Daoy (cell line): ENCODE data around the gene KCTD2. TPM values are rescaled to one million over a fixed set of nuclear protein-coding genes. Genes with fewer than 3 reads are reported as not detected.
"Not testable (repeated sequence)": the region's sequence is repeated elsewhere in the genome, so short reads cannot be mapped to it uniquely, and the experiment has no call there.

ENCODE experiments used
- DNase-seq: peaks from one replicate; pipeline ENCODE4 v3.0.0-alpha.2; 2015; ENCODE audit warnings: low read depth
- total RNA-seq: library from RNA; depleted of rRNA; stranded (reverse); fragments of >200 nt; shearing (Covaris generic); gene quantifications from 2 replicates; pipeline ENCODE4 v1.2.3, GENCODE V29; 2014

The KCTD2 gene
- total RNA-seq, 1 experiment from 2014 or later, result 17.9 TPM

DNA sequence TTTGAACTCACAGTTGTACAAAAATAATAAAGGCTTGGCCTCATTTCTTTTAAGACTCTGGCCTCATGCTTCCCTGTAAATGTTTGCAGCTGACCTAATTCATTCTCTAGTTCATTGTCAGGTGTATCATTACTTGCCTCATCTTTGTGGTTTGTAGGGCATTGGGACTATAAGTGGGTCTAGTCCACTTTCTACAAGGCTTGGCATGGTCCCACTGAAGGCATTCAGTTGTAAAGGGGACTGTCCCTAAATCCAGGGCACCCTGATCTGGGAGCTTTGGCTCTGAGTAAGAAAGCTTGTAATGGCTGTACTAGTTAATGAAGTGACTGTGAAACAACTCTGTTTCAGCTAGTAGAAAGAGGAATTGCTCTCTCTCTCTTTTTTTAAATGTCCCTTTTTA, 2.7 kb downstream of the KCTD2 start:
- no peak for DNase-seq

DNA sequence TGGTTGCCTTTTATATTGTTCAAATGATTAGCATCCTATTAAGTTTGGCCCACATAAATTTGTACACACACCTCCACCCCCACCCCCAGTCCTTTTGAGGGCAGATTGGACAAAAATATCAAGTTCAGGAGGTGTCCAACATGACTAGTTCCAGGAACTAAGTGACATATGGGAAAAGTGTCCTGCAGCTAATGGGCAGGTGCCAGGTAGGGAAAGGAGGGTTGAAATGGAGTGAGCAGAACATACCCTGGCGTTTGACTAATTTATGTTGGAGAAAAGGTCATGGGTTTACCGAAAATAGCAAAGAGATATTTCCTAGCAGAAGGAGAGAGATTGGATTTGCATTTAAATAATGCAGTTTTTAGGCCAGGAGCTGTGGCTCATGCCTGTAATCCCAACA, 4.9 kb downstream of the KCTD2 start:
- no peak for DNase-seq

GRCh38 chr17:75059369-75060345, 12.6 kb downstream of the KCTD2 start:
- no peak for DNase-seq

DNA sequence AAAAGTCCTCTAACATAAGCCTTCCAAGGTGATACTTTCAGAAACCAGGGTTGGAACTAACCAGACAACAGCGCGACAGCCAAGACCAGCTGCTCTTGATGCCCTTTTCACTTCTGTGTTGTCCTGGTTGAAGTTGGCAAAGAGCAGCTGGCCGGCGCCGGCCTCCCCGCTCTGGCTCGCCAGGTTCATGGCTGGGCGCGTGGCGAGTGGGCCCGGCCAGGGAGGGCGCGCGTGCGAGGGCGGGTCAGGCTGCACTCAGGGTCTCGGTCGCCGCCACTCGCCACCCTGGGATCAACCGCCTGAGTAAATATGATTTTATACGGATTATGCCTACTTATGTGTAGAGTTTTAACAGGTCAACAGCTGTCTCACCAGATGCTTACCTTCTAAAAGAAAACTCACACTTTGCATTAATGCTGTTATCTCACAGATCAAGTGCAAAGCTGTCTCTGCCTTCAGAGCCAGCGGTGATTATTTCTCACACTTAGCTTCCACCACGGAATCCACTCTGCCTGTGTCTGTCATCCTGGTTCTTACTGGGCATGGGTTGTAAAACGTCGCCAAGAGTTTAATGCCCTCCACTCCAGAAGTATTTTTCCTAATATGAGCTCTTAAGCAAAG, 13.5 kb downstream of the KCTD2 start:
- no peak for DNase-seq

DNA sequence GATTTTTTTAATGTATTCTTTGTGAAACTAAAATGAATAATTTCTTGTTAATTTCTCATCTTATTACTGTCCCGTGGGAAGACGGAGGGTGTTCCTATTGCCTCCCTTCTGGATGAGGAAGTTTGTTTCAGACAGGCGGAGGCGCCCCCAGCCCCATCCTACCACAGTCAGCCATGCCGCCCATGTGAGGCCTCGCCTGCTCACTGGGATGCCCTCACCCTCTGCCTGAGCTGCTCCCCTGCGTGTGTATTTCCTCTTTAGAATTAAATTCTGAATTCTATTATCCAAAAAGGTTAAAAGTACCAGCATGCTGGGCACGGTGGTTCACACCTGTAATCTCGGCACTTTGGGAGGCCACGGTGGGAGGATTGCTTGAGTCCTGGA, 14.0 kb downstream of the KCTD2 start:
- no peak for DNase-seq

GRCh38 chr17:75061618-75062017, 14.6 kb downstream of the KCTD2 start:
- no peak for DNase-seq

DNA sequence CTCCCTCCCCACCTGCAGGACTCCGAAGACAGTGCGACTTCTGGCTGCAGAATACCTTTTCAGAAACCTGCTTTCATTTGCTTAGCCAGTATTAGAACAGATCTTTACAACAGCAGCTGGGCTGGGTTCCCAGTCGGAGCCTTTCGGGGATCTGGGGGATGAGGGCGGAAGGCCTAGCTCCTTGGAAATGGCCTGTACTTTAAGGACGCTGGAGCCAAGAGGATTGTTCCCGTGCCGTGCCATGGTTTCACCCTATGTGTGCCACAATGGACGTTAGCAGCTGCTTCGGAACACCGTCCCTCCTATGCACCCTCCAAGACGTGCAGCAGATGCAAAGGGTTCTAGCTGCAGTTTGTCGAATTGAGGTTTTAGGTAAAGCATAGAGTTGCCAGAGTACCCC, 16.2 kb downstream of the KCTD2 start:
- no peak for DNase-seq

- DNase-seq, result no peak
Observed at GRCh38 chr17:75063626-75064025, 16.6 kb downstream of the KCTD2 start.

DNA sequence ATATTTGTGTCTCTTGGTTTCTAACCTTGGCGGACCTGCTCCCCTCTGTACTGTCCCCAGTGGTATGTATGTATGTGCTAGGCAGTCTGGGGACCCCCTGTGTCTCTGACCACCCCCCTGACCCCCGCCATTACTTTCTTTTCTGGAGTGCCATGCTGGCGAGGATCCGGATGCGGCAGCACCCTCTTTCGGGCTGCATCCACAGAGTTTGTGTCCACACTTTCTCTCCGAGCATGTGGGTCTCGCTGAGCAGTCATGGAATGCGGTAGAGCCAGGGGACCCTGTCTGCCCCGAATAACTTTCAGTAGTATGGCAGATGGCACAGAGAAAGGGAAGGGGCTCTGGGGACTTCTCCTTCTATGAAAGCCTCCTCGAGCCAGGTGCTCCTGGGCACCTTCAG, 17.0 kb downstream of the KCTD2 start:
- no peak for DNase-seq

DNA sequence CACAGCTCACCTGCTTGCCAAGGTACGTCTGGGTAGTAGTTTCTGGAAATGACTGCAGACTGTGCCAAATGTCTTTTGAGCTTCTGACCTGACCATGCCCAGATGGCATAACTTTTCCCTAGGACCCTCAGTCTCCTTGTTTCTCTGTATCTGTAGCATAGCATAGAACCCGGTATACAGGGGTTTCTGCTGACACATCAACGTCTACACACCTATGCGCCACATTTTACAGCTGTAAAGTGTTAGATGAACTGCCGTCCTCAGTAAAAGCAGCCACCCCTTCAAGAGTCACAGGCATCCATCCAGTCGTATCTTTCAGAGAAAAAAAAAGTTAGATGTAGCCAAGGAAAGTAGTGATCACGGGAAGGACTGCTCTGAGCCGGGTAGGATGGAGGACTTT, 17.4 kb downstream of the KCTD2 start:
- DNase-seq, result no peak

DNA sequence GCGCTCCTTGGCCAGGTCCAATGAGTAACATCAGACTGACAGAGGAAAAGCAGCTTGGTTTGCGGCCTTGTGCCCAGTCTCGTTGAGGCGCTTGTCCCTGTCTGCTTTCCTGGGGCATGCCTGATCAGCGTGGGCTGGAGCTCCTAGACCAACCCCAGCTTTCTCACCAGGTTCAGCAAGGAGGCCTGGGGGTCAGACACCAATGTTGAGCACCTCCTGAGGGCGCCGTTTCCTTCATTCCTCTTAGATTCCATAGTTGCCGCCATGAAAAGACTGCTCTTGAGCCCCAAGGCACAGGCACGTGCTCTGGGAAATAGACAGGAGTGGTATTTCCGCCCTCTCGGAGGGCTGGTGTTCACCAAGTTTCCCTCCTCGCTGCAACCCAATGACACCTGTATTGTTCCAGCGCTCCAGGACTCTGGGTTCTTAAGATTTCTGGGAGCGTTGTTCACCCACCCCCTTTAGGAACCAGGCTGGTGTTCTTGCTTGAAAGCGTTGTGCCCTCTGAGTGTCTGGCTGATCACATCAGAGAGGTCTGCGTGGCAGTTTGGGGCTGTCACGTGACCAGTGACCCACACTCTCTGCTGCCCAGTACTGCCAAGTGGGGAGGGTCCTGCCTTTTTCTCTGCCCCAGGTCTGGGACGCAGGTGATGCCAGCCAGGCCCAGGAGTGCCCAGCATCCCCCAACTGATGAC, 18.0 kb downstream of the KCTD2 start:
- no peak for DNase-seq

DNA sequence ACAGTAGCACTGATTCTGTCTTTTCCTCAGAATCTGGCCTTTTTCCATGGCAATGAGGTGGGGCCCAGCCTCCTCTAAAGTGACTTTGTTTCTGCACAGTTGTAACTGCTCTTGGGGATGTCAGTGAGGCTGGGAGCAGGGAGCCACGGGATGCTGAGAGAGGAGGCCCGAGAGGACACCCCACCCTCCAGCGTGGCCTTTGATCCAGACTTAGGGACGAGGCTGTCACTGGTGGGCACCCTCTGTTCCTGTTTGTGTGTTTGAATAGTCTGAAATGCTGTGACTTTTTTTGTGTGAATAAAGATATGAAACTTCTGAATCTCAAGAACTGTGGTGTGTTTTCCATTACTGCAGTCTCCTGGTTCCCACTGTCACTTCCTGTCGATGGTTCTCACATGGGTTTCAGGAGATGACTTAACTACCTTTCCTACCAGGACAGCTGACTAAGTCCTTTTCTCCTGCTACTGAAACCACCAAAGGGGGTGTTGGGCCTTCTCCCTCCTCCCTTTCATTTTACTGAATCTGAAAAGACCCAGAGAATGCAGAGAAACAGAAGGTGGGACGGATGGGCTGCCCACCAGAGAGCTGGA, 18.6 kb downstream of the KCTD2 start:
- no peak for DNase-seq

DNA sequence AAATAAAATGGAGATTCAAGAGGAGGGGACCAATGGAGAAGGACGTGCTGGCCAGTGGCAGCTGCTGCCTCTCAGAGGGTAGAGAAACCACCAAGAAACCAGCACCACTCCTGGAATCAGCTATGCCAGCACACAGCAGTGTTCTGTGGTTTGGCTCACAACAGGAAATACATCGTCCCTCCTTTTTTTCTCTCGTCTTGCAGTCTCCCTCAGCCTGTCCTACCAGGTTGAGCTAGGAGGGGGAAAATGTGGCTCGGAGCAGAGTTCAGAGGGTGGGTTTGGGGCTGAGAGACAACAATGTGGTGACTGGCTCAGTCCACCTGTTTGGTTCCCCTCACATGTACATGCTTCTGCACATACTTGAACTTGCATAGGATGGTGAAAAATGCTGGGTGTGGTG, 20.8 kb downstream of the KCTD2 start:
- no peak for DNase-seq

- DNase-seq, result no peak
Observed at GRCh38 chr17:75068750-75069149, 21.7 kb downstream of the KCTD2 start.

DNA sequence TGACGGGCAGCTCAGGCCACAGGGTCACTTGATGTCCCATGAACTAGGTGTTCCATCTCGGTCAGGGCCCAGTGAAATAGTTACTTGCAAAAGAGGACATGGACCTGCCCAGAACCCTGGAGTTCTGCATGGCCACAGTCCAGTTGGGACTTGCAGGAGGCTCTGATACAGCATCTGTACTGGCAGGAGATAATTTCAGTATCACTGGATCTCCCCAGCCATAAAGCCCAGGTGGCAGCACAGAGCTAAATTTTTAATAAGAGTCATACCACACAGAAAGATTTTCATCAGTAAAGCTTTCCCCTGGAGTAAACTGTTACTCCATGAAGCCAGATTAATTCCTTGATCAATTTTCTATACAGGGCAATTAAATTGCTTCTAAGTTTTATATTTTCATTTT, 22.8 kb downstream of the KCTD2 start:
- DNase-seq, result no peak

DNA sequence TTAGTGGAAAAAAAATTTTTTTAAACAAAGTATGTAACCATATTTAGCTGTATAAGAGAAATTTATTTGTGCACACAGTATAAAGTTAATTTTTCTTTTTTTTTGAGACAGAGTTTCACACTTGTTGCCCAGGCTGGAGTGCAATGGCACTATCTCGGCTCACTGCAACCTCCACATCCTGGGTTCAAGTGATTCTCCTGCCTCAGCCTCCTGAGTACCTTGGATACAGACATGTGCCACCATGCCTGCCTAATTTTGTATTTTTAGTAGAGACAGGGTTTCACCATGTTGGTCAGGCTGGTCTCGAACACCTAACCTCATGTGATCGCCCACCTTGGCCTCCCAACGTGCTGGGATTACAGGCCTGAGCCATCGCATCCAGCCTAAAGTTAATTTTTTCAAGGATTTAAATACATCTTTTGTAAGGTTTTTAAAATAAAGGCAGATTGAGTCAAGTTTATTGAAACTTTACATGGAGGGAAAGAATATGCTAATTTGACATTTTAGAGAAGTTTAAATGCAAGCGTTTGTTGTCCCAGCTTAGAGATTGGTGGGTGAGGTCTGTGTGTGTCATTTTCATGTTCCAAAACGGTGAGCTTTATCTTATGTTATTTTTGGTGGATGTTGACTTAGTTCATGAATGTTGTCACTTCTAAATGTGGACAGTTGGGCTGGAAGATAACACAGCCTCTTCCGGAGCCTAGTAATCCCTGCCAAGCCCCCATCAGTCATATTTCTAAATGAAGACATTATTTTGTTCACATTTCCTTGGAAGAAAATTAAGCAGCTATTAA, 24.6 kb downstream of the KCTD2 start:
- DNase-seq, result not testable (repeated sequence)

DNA sequence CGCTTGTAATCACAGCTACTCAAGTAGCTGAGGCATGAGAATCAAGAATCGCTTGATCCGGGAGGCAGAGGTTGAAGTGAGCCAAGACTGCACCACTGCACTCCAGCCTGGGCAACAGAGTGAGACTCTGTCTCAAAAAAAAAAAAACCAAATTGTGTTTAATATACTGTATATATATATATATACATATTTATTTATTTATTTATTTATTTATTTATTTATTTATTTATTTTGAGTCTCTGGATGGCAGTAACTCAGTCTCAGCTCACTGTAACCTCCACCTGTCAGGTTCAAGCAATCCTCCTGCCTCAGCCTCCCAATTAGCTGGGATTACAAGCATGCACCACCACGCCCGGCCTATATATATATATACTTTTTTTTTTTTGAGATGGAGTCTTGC, 25.9 kb downstream of the KCTD2 start:
- DNase-seq, result not testable (repeated sequence)

DNA sequence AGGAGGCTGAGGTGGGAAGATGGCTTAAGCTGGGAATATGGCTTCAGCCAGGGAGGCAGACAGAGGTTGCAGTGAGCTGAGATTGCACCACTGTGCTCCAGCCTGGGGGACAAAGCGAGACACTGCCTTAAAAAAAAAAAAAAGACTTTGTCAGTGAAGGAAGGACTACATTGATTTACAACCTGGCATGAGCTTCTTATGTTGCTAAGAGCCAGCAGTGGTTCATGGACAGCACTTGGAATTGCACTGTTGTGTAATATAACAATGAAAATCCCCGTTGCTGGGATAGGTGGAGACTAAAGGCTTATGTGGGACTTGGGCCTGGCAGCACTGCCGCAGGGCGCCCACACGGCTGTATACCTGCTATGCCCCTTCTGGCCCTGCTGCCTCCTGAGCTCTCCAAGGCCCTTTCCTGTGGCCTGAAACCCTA, 26.6 kb downstream of the KCTD2 start:
- no peak for DNase-seq

DNA sequence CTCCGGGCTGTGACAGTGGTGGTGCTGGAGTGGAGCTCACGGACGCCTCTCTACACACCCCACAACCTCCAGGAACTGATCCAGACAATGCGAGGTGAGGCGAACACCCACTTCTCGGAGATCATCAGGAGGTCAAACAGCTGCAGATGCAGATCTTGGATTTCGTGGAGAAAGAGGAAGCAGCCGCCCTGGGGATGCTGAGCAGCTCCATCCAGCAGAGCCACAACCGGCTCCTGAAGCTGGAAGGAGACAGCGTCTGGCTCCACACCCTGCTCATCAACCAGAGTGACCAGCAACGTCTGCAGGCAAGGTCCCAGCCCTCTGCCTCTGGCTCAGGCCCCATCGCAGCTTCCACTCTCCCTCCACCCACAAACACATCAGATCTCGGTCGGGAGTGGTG, 27.5 kb downstream of the KCTD2 start:
- no peak for DNase-seq

DNA sequence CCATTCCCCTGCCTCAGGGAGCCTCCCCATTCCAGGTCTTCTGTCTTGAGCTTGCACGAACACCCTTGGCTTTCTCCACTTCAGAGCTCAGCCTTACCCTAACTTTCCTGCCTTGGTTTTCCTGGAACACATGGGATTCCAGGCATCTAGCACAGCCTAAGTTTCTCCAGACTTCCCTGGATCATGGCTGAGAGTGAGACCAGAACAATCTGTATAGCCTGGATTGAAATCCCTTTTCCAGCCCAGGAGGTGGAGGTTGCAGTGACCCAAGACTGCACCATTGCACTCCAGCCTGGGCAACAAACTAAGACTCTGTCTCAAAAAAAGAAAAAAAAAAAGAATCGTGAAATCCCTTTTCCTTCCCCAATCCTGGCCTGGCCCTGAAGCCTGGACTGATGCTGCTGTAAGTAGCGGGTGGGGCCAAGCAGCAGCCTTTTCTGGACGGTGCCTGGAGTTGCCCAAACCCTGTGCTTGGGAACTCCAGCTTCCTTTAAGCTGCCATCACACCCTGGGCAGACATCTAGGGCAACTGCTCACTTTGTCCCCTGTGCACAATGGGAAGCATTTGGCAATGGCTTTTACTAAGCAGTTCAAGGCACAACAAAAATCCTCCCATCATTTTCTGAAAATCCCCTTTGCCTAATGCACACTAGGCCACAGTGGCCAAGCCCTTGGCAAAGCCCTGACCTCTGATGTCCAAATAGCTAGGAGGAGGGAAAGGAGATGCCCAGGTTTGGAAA, 28.7 kb downstream of the KCTD2 start:
- no peak for DNase-seq

- no peak for DNase-seq
Observed at GRCh38 chr17:75077072-75077495, 30.1 kb downstream of the KCTD2 start.
